GM23338 (cell line): ENCODE data around the gene SMARCC1. TPM values are rescaled to one million over a fixed set of nuclear protein-coding genes. Genes with fewer than 3 reads are reported as not detected.
A peak's percentile ranks its signal among the peaks of the same experiment; 100 is the strongest.

Experiments
- ATAC-seq: fragments of 200-7000 bp; cut with Tn5 transposase; 3 replicates; pipeline ENCODE4 v1.9.1; 2020
- DNase-seq: peaks from one replicate; pipeline ENCODE4 v3.0.0-alpha.2; 2015; ENCODE audit warnings: low spot score
- H2AFZ ChIP-seq: fragments of 200-600 bp; sonication (generic); 2 replicates; pipeline ENCODE4 v1.8.0; 2016; ENCODE audit warnings: antibody characterized with exemption, mild to moderate bottlenecking, moderate library complexity
- H3F3A ChIP-seq: fragments of 200-600 bp; sonication (generic); replicated peaks from 2 replicates; pipeline ENCODE4 v1.8.0; 2017; ENCODE audit warnings: antibody characterized with exemption, mixed run types, low read depth
- H3K27ac ChIP-seq: fragments of 200-600 bp; sonication (generic); 2 replicates; pipeline ENCODE4 v1.6.1; 2016; ENCODE audit warnings: low read depth
- H3K27me3 ChIP-seq: fragments of 200-600 bp; sonication (generic); 2 replicates; pipeline ENCODE4 v1.8.0; 2016; ENCODE audit warnings: mild to moderate bottlenecking, mixed run types, moderate library complexity; ENCODE audit not compliant: insufficient read depth
- H3K36me3 ChIP-seq: fragments of 200-600 bp; sonication (generic); 2 replicates; pipeline ENCODE4 v1.8.0; 2016; ENCODE audit warnings: mild to moderate bottlenecking; ENCODE audit not compliant: insufficient read depth
- H3K4me1 ChIP-seq: fragments of 200-600 bp; sonication (generic); 2 replicates; pipeline ENCODE4 v1.8.0; 2016; ENCODE audit warnings: mild to moderate bottlenecking, moderate library complexity; ENCODE audit not compliant: insufficient read depth
- H3K4me2 ChIP-seq: fragments of 200-600 bp; sonication (generic); 2 replicates; pipeline ENCODE4 v1.7.1; 2017; ENCODE audit warnings: mixed run types
- H3K4me3 ChIP-seq: fragments of 200-600 bp; sonication (generic); 2 replicates; pipeline ENCODE4 v1.6.1; 2016; ENCODE audit warnings: mixed run types
- H3K79me2 ChIP-seq: fragments of 200-600 bp; sonication (generic); replicated peaks from 2 replicates; pipeline ENCODE4 v1.8.0; 2017; ENCODE audit warnings: mild to moderate bottlenecking; ENCODE audit not compliant: insufficient read depth
- H3K9me2 ChIP-seq: fragments of 200-600 bp; sonication (generic); 2 replicates; pipeline ENCODE4 v1.8.0; 2017; ENCODE audit not compliant: insufficient read depth
- H4K20me1 ChIP-seq: fragments of 200-600 bp; sonication (generic); replicated peaks from 2 replicates; pipeline ENCODE4 v1.8.0; 2017; ENCODE audit warnings: mild to moderate bottlenecking; ENCODE audit not compliant: insufficient read depth
- H3K27ac Mint-ChIP-seq: 2 replicates; pipeline ENCODE4 v1.8.0; 2020; ENCODE audit warnings: inconsistent platforms, mild to moderate bottlenecking, moderate library complexity, mixed read lengths
- H3K27me3 Mint-ChIP-seq: 3 replicates; pipeline ENCODE4 v1.8.0; 2022; ENCODE audit warnings: low read depth, mild to moderate bottlenecking, moderate library complexity, mixed read lengths, inconsistent platforms; ENCODE audit not compliant: insufficient read depth, poor library complexity
- H3K36me3 Mint-ChIP-seq: 3 replicates; pipeline ENCODE4 v1.8.0; 2021; ENCODE audit warnings: low read depth, mild to moderate bottlenecking, inconsistent platforms, moderate library complexity, mixed read lengths
- H3K4me1 Mint-ChIP-seq: 3 replicates; pipeline ENCODE4 v1.8.0; 2020; ENCODE audit warnings: mild to moderate bottlenecking, inconsistent platforms, mixed read lengths
- H3K4me3 Mint-ChIP-seq: 3 replicates; pipeline ENCODE4 v1.8.0; 2021; ENCODE audit warnings: moderate library complexity, mild to moderate bottlenecking, inconsistent platforms, mixed read lengths
- H3K9me3 Mint-ChIP-seq: 3 replicates; pipeline ENCODE4 v1.8.0; 2020; ENCODE audit warnings: moderate library complexity, mild to moderate bottlenecking, inconsistent platforms, mixed read lengths
- CTCF ChIP-seq, 2 experiments: fragments of 200-600 bp in 1 of 2; sonication (generic) in 1 of 2; conservative IDR thresholded peaks; 2 replicates each; pipeline versions ENCODE4 v1.5.1 to v1.6.1; 2016 to 2017; ENCODE audit warnings: antibody characterized with exemption in 2 of 2, low read depth in 2 of 2, mild to moderate bottlenecking in 2 of 2, moderate library complexity in 1 of 2
- EZH2 ChIP-seq: fragments of 200-600 bp; sonication (generic); IDR thresholded peaks from one replicate; pipeline ENCODE4 v1.8.0; 2017; ENCODE audit warnings: antibody characterized with exemption, mild to moderate bottlenecking, low read depth; ENCODE audit not compliant: unreplicated experiment
- EZH2phosphoT487 ChIP-seq: fragments of 200-600 bp; sonication (generic); IDR thresholded peaks from one replicate; pipeline ENCODE4 v1.8.1; 2018; ENCODE audit warnings: antibody characterized with exemption; ENCODE audit not compliant: unreplicated experiment
- NANOG ChIP-seq: IDR thresholded peaks from 2 replicates; pipeline ENCODE4 v1.6.1; 2016; ENCODE audit warnings: antibody characterized with exemption, borderline replicate concordance
- POLR2AphosphoS5 ChIP-seq: IDR thresholded peaks from 2 replicates; pipeline ENCODE4 v1.6.1; 2016; ENCODE audit warnings: antibody characterized with exemption, low read depth
- REST ChIP-seq: IDR thresholded peaks from one replicate; pipeline ENCODE4 v1.6.1; 2018; ENCODE audit warnings: antibody characterized with exemption; ENCODE audit not compliant: unreplicated experiment
- ZNF114 ChIP-seq: fragments of 250-450 bp; sonication (Bioruptor Pico); IDR thresholded peaks from 2 replicates; pipeline ENCODE4 v1.5.0; 2020; ENCODE audit warnings: mild to moderate bottlenecking, moderate library complexity
- ZNF331 ChIP-seq: fragments of 250-450 bp; sonication (Bioruptor Pico); IDR thresholded peaks from 2 replicates; pipeline ENCODE4 v1.5.0; 2020; ENCODE audit warnings: low read depth, mild to moderate bottlenecking, moderate library complexity
- polyA plus RNA-seq: library from polyadenylated mRNA; unstranded; fragments of >200 nt; fragmentation: Nextera tagmentation; extraction: Ambion mirVana; gene quantifications from 2 replicates; pipeline ENCODE4 v1.2.1, GENCODE V29; 2016
- total RNA-seq: library from RNA; depleted of rRNA; stranded (reverse); fragments of >200 nt; shearing (Covaris generic); gene quantifications from 2 replicates; pipeline ENCODE4 v1.2.3, GENCODE V29; 2014
- TF ChIP-seq, protein P1 (sequence below): IDR thresholded peaks from 2 replicates; pipeline ENCODE4 v1.6.1; 2016; ENCODE audit warnings: antibody characterized with exemption

SMARCC1 gene
- total and polyA plus RNA-seq, 2 experiments from 2014 or later: 105 to 171 TPM

DNA sequence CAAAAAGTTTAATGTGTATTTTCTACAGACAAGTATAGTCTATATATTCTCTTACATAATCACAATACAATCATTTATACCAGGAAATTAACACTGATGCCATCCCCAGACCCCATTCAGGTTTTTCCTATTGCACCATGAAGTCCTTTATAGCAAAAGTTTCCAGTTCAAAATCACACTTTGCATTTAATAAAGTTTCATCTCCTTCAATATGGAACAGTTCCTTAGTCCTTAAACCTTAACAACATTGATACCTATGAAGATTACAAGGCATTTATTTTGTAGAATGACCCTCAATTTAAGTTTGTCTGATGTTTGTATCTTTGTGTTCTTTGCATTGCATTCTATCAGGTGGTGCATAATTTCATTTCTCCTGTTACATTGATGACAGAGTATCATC, 2.0 kb upstream of the SMARCC1 start (continued):
- TF ChIP-seq REST: no peak

- no peak for DNase-seq
- H3K79me2 ChIP-seq: peaks cover 47% of the 10 kb centered on the region
- TF ChIP-seq, protein P1, sequence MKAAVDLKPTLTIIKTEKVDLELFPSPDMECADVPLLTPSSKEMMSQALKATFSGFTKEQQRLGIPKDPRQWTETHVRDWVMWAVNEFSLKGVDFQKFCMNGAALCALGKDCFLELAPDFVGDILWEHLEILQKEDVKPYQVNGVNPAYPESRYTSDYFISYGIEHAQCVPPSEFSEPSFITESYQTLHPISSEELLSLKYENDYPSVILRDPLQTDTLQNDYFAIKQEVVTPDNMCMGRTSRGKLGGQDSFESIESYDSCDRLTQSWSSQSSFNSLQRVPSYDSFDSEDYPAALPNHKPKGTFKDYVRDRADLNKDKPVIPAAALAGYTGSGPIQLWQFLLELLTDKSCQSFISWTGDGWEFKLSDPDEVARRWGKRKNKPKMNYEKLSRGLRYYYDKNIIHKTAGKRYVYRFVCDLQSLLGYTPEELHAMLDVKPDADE: no peak
- TF ChIP-seq EZH2: no peak
- no peak for TF ChIP-seq EZH2phosphoT487
- TF ChIP-seq ZNF114 (CRISPR knock-in tag): no peak
- TF ChIP-seq NANOG: no peak
- TF ChIP-seq ZNF331: no peak
- no peak for TF ChIP-seq REST
- TF ChIP-seq CTCF (conservative IDR thresholded peaks at IDR 0.05; ENCODE audit: low read depth in 2 of 2): no peak
- TF ChIP-seq POLR2AphosphoS5: no peak
Measured at GRCh38 chr3:47782446-47783308, 984 bp upstream of the SMARCC1 start.

More at GRCh38 chr3:47782446-47783308, 984 bp upstream of the SMARCC1 start:
- H4K20me1 ChIP-seq: peaks cover 20% of the 10 kb centered on the region
- H3K4me1 ChIP-seq: peaks cover 10% of the 10 kb centered on the region
- no peaks in the 10 kb centered on the region; the same call in 1 of the 2 replicates for H3K36me3 ChIP-seq
- no peak for ATAC-seq
- H3K4me2 ChIP-seq: peak overlapping the region; percentile 89
- H3K27me3 ChIP-seq: no peaks in the 10 kb centered on the region
- Mint-ChIP-seq H3K27ac (peak overlapping the region; percentile 95), H3K27me3 (peaks cover 10% of the 10 kb centered on the region), H3K9me3 (no peaks in the 10 kb centered on the region), H3K36me3 (peaks cover 21% of the 10 kb centered on the region), H3K4me3 (peak overlapping the region; percentile 91), H3K4me1 (peaks cover 5% of the 10 kb centered on the region; the same call in 2 of the 3 replicates)
- no peaks in the 10 kb centered on the region for H3K9me2 ChIP-seq
- peak overlapping the region; percentile 81 for H3K4me3 ChIP-seq
- 0 out of 2 replicates have a peak, but pooled peaks cover 5% of the 10 kb centered on the region for H3F3A ChIP-seq
- peak overlapping the region; percentile 94 for H3K27ac ChIP-seq
- peak overlapping the region; percentile 49; the same call in 1 of the 2 replicates for H2AFZ ChIP-seq
